ENCODE data around the gene SEZ6L. TPM values are rescaled to one million over a fixed set of nuclear protein-coding genes. Genes with fewer than 3 reads are reported as not detected.

The SEZ6L gene
- total and polyA plus RNA-seq, 2 experiments from 2014 or later, result 0.43 to 0.44 TPM

DNA sequence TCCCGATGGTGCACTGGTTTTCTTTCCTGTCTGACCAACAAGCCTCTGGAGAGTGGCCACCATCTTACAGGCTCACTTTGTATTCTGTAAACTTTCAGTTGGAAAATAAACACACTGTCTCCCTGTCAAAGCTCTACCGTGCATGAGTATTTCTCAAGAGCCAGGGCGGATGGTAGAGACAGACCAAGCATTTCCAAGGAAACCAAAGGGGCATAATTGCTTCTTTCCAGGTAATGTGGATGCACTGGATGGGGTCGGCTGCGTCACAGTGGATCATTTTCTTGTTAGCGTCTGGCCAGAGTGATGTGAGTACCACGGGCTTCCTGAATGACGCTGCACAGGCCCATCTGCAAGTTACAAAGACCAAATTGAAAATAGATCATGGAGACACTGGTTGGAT is 5.1 kb upstream of the SEZ6L start:
- Histone ChIP-seq H3K9me2 (replicated peaks; ENCODE audit: insufficient read depth) (no peaks in the 10 kb centered on the region), H3K36me3 (replicated peaks; ENCODE audit: insufficient read depth, low read depth) (no peaks in the 10 kb centered on the region), H3K27ac (no peak overlapping the region), H4K20me1 (ENCODE audit: insufficient read depth, poor library complexity, severe bottlenecking) (no peaks in the 10 kb centered on the region), H3K27me3 (peaks cover 81% of the 10 kb centered on the region), H3K4me1 (ENCODE audit: insufficient read depth) (peaks cover 3% of the 10 kb centered on the region), H3K4me2 (no peak overlapping the region), H3K4me3 (no peak overlapping the region), H2AFZ (no peak overlapping the region), H3K9me3 (ENCODE audit: low read depth) (no peaks in the 10 kb centered on the region), H3K79me2 (no peaks in the 10 kb centered on the region)
- 69% methylated on average over 8 of the region's 8 CpGs for WGBS (ENCODE audit: low lambda C conversion rate, missing lambda C conversion rate)
- TF ChIP-seq EZH2phosphoT487 (IDR thresholded peaks at IDR 0.05; ENCODE audit: low read depth, severe bottlenecking, unreplicated experiment) (no peak), EZH2 (IDR thresholded peaks at IDR 0.05; ENCODE audit: borderline replicate concordance) (no peak)
- TF ChIP-seq, protein P1, sequence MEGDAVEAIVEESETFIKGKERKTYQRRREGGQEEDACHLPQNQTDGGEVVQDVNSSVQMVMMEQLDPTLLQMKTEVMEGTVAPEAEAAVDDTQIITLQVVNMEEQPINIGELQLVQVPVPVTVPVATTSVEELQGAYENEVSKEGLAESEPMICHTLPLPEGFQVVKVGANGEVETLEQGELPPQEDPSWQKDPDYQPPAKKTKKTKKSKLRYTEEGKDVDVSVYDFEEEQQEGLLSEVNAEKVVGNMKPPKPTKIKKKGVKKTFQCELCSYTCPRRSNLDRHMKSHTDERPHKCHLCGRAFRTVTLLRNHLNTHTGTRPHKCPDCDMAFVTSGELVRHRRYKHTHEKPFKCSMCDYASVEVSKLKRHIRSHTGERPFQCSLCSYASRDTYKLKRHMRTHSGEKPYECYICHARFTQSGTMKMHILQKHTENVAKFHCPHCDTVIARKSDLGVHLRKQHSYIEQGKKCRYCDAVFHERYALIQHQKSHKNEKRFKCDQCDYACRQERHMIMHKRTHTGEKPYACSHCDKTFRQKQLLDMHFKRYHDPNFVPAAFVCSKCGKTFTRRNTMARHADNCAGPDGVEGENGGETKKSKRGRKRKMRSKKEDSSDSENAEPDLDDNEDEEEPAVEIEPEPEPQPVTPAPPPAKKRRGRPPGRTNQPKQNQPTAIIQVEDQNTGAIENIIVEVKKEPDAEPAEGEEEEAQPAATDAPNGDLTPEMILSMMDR (IDR thresholded peaks at IDR 0.05; ENCODE audit: poor library complexity), result no peak
- no peak for DNase-seq (ENCODE audit: low spot score)

DNA sequence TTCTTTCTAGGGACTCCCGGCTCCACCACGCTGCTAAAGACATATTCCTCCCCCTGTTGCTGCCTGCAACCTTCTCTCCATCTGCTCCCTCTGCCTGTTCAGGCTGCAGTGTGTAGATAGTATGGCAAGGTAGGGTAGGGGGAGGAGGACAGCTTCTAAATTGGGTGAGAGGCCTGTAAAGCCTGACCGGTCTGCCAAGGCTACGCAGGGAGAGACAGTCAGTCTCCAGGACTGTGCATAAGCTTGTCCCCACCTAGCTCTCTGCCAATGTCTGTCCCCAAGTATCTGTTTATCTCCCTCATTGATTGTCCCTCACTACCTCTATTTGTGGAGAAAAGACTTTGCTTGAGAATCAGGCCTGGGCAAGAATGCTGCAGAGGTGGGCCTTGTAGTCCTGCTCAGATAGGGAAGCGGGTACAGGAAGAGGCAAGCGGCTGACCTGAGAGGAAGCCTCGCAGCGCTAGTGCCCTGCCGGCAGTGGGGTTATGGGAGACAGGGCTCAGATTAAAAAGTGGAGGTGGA is 871 bp upstream of the SEZ6L start:
- Histone ChIP-seq H3K27me3 (peaks cover 87% of the 10 kb centered on the region), H3K79me2 (no peaks in the 10 kb centered on the region), H3K36me3 (replicated peaks; ENCODE audit: insufficient read depth, low read depth) (no peaks in the 10 kb centered on the region), H3K4me3 (no peak overlapping the region), H3K9me3 (ENCODE audit: low read depth) (no peaks in the 10 kb centered on the region), H2AFZ (no peak overlapping the region), H3K9me2 (replicated peaks; ENCODE audit: insufficient read depth) (no peaks in the 10 kb centered on the region), H3K27ac (no peak overlapping the region), H4K20me1 (ENCODE audit: insufficient read depth, poor library complexity, severe bottlenecking) (no peaks in the 10 kb centered on the region), H3K4me1 (ENCODE audit: insufficient read depth) (peaks cover 7% of the 10 kb centered on the region), H3K4me2 (peak overlapping the region; percentile 92)
- WGBS (ENCODE audit: low lambda C conversion rate, missing lambda C conversion rate), result 29% methylated on average over 9 of the region's 9 CpGs
- DNase-seq (ENCODE audit: low spot score), result no peak
- no peak for TF ChIP-seq EZH2 (IDR thresholded peaks at IDR 0.05; ENCODE audit: borderline replicate concordance)
- TF ChIP-seq, protein P1 (IDR thresholded peaks at IDR 0.05; ENCODE audit: poor library complexity), result no peak
- TF ChIP-seq EZH2phosphoT487 (IDR thresholded peaks at IDR 0.05; ENCODE audit: low read depth, severe bottlenecking, unreplicated experiment), result no peak

GRCh38 chr22:26168939-26169314 is 335 bp upstream of the SEZ6L start:
- Histone ChIP-seq H2AFZ (peak overlapping the region; percentile 56), H3K9me2 (replicated peaks; ENCODE audit: insufficient read depth) (no peaks in the 10 kb centered on the region), H4K20me1 (ENCODE audit: insufficient read depth, poor library complexity, severe bottlenecking) (no peaks in the 10 kb centered on the region), H3K27ac (no peak overlapping the region), H3K9me3 (ENCODE audit: low read depth) (no peaks in the 10 kb centered on the region), H3K4me2 (peak overlapping the region; percentile 92), H3K4me3 (peak overlapping the region; percentile 26), H3K4me1 (ENCODE audit: insufficient read depth) (peaks cover 7% of the 10 kb centered on the region), H3K27me3 (peaks cover 87% of the 10 kb centered on the region), H3K36me3 (replicated peaks; ENCODE audit: insufficient read depth, low read depth) (no peaks in the 10 kb centered on the region), H3K79me2 (no peaks in the 10 kb centered on the region)
- TF ChIP-seq, protein P1 (IDR thresholded peaks at IDR 0.05; ENCODE audit: poor library complexity), result no peak
- TF ChIP-seq EZH2 (IDR thresholded peaks at IDR 0.05; ENCODE audit: borderline replicate concordance) (no peak), EZH2phosphoT487 (IDR thresholded peaks at IDR 0.05; ENCODE audit: low read depth, severe bottlenecking, unreplicated experiment) (no peak)
- WGBS (ENCODE audit: low lambda C conversion rate, missing lambda C conversion rate), result 5% methylated on average over 11 of the region's 15 CpGs
- peak; percentile 42 for DNase-seq (ENCODE audit: low spot score)

All from hepatocyte (in vitro differentiated cells).